Mesothelial cell of epicardium (in vitro differentiated cells): ENCODE results near the gene ASB4. TPM values are rescaled to one million over a fixed set of nuclear protein-coding genes. Genes with fewer than 3 reads are reported as not detected.

Experiments used
- DNase-seq, 2 experiments: peaks; one replicate each; pipeline ENCODE4 v3.0.0; 2021; ENCODE audit warnings: low spot score in 2 of 2; ENCODE audit not compliant: unreplicated experiment in 2 of 2
- H3K27ac Mint-ChIP-seq: 2 replicates; pipeline ENCODE4 v1.8.0; 2021; ENCODE audit warnings: mixed read lengths
- H3K27me3 Mint-ChIP-seq: 2 replicates; pipeline ENCODE4 v1.8.0; 2021; ENCODE audit warnings: low read depth, mixed read lengths
- H3K36me3 Mint-ChIP-seq: 2 replicates; pipeline ENCODE4 v1.8.0; 2021; ENCODE audit warnings: mixed read lengths
- H3K4me1 Mint-ChIP-seq: 2 replicates; pipeline ENCODE4 v1.8.0; 2021; ENCODE audit warnings: mixed read lengths
- H3K4me3 Mint-ChIP-seq: 2 replicates; pipeline ENCODE4 v1.8.0; 2021; ENCODE audit warnings: mild to moderate bottlenecking, moderate library complexity, mixed read lengths
- H3K9me3 Mint-ChIP-seq: 2 replicates; pipeline ENCODE4 v1.8.0; 2021; ENCODE audit warnings: mixed read lengths
- CTCF ChIP-seq: fragments of 200-600 bp; sonication (generic); IDR thresholded peaks from one replicate; pipeline ENCODE4 v1.5.0; 2021; ENCODE audit warnings: antibody characterized with exemption; ENCODE audit not compliant: unreplicated experiment
- total RNA-seq: library from RNA; stranded (reverse); gene quantifications from 3 replicates; pipeline ENCODE4 v1.2.1, GENCODE V29; 2021

ASB4 gene
- total RNA-seq, 1 donor from 2014 or later: 0.29 TPM

- Mint-ChIP-seq H3K4me3 (no peak overlapping the region), H3K27me3 (no peaks in the 10 kb centered on the region), H3K9me3 (no peaks in the 10 kb centered on the region), H3K27ac (no peak overlapping the region), H3K4me1 (peaks cover 23% of the 10 kb centered on the region), H3K36me3 (no peaks in the 10 kb centered on the region)
- TF ChIP-seq CTCF: no peak
- DNase-seq: no peak
Measured at GRCh38 chr7:95469848-95470247, 15.9 kb upstream of the ASB4 start.

GRCh38 chr7:95470452-95470851 is 15.3 kb upstream of the ASB4 start:
- H3K27ac Mint-ChIP-seq: no peak overlapping the region

DNA sequence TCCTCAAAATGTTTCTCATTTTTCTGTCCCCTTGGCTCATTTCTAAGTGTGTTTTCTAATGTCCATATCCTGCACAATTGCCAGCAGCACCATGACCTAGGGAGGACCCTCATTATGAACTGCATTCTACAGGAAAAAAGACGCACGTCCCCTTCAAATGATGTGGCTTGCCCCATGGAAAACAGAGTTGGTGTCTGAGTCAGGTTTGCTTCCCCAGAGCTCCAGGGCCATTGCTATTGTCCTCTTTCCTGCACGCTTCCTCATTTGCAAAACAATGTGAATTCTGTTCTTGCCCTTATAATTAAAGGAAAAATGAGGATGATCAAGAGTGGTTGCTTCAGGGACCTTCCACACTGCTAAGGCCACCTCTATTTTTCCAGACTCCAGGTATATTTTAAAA is 14.7 kb upstream of the ASB4 start:
- Mint-ChIP-seq H3K27me3 (no peaks in the 10 kb centered on the region), H3K4me1 (peaks cover 23% of the 10 kb centered on the region), H3K36me3 (no peaks in the 10 kb centered on the region), H3K27ac (peak overlapping the region; percentile 10), H3K9me3 (no peaks in the 10 kb centered on the region), H3K4me3 (no peak overlapping the region)
- no peak for TF ChIP-seq CTCF
- no peak for DNase-seq

More at GRCh38 chr7:95470452-95470851, 15.3 kb upstream of the ASB4 start:
- no peak for TF ChIP-seq CTCF
- no peak for DNase-seq
- H3K36me3 Mint-ChIP-seq: no peaks in the 10 kb centered on the region
- peaks cover 23% of the 10 kb centered on the region for H3K4me1 Mint-ChIP-seq
- no peaks in the 10 kb centered on the region for H3K27me3 Mint-ChIP-seq
- no peak overlapping the region for H3K4me3 Mint-ChIP-seq
- no peaks in the 10 kb centered on the region for H3K9me3 Mint-ChIP-seq

- no peaks in the 10 kb centered on the region for H3K9me3 Mint-ChIP-seq
- H3K27me3 Mint-ChIP-seq: no peaks in the 10 kb centered on the region
- no peak for TF ChIP-seq CTCF
- no peaks in the 10 kb centered on the region for H3K36me3 Mint-ChIP-seq
- no peak for DNase-seq
- no peak overlapping the region for H3K4me3 Mint-ChIP-seq
- no peak overlapping the region for H3K27ac Mint-ChIP-seq
- H3K4me1 Mint-ChIP-seq: peaks cover 28% of the 10 kb centered on the region
Measured at GRCh38 chr7:95472581-95473161, 13.1 kb upstream of the ASB4 start.

- no peak for TF ChIP-seq CTCF
- H3K4me3 Mint-ChIP-seq: no peak overlapping the region
- H3K4me1 Mint-ChIP-seq: peaks cover 33% of the 10 kb centered on the region
- no peaks in the 10 kb centered on the region for H3K36me3 Mint-ChIP-seq
- H3K27ac Mint-ChIP-seq: no peak overlapping the region
- H3K27me3 Mint-ChIP-seq: no peaks in the 10 kb centered on the region
- H3K9me3 Mint-ChIP-seq: no peaks in the 10 kb centered on the region
- DNase-seq: no peak
Measured at GRCh38 chr7:95473276-95473985, 12.3 kb upstream of the ASB4 start.
